Testis (tissue), 2 donors: ENCODE measurements around the gene CALM3.

ENCODE experiments used
- POLR2A ChIP-seq: fragments of 450-650 bp; IDR thresholded peaks from one replicate; pipeline ENCODE4 v1.6.1; 2017; ENCODE audit warnings: antibody characterized with exemption, mild to moderate bottlenecking, moderate library complexity
- TF ChIP-seq, protein P1 (sequence below), 3 experiments: fragments of 450-650 bp in 2 of 3; fragments of 200-600 bp in 1 of 3; sonication (generic) in 1 of 3; IDR thresholded peaks; one replicate each; pipeline ENCODE4 v1.5.1; 2016 to 2019; ENCODE audit warnings: antibody characterized with exemption in 3 of 3, mild to moderate bottlenecking in 2 of 3, moderate library complexity in 1 of 3

DNA sequence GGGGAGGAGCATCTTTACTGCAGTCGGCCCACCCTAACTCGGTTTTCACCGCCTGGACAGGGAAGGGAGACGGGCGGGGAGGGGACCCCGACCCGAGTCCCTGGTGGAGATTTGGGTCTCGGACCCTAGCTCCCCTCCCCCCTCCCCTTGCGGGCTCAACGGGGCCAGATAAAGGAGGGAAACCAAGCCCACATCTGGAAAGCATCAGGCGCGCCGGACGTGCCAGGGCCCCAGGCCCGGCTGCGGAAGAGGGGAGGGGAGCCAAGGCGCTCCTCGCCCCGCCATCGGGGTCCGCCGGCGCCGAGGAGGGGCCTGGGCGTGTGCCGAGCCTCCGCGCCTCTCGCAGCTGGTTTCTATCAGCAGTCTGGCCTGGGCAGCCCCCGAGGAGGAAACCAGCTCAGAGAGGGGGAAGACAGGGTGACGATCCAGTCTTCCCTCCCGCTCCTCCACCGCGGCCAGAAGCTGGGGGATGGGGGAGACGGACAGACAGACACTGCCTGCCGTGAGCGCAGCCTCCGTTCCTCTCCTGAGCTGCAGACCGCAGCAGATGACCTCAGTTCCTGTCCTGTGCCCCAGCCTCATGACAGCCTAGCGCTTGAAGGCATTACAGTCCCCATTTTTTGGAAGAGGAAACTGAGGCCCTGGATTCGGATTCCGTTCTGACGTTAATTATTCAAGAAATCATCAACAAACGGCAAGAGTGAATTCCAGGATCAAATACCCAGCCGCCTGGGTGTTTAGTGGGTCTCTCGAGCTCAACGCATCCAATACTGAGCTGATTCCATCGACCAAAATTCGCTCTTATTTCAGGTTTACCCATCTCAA, 38.4 kb downstream of the CALM3 start:
- TF ChIP-seq POLR2A: no peak
- TF ChIP-seq, protein P1, sequence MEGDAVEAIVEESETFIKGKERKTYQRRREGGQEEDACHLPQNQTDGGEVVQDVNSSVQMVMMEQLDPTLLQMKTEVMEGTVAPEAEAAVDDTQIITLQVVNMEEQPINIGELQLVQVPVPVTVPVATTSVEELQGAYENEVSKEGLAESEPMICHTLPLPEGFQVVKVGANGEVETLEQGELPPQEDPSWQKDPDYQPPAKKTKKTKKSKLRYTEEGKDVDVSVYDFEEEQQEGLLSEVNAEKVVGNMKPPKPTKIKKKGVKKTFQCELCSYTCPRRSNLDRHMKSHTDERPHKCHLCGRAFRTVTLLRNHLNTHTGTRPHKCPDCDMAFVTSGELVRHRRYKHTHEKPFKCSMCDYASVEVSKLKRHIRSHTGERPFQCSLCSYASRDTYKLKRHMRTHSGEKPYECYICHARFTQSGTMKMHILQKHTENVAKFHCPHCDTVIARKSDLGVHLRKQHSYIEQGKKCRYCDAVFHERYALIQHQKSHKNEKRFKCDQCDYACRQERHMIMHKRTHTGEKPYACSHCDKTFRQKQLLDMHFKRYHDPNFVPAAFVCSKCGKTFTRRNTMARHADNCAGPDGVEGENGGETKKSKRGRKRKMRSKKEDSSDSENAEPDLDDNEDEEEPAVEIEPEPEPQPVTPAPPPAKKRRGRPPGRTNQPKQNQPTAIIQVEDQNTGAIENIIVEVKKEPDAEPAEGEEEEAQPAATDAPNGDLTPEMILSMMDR (IDR thresholded peaks at IDR 0.05): no peak
